Astrocyte (in vitro differentiated cells and primary cell): ENCODE measurements around the gene ATG2B.

ENCODE experiments used
- EZH2 ChIP-seq: IDR thresholded peaks from 2 replicates; pipeline ENCODE4 v1.6.1; 2012; ENCODE audit warnings: mild to moderate bottlenecking, low read length, inconsistent platforms; ENCODE audit not compliant: insufficient read depth
- TF ChIP-seq, protein P1 (sequence below): IDR thresholded peaks from 2 replicates; pipeline ENCODE4 v1.5.1; 2011; ENCODE audit warnings: low read depth, mild to moderate bottlenecking, inconsistent platforms, low read length, moderate library complexity; ENCODE audit not compliant: insufficient read depth

- TF ChIP-seq, protein P1, sequence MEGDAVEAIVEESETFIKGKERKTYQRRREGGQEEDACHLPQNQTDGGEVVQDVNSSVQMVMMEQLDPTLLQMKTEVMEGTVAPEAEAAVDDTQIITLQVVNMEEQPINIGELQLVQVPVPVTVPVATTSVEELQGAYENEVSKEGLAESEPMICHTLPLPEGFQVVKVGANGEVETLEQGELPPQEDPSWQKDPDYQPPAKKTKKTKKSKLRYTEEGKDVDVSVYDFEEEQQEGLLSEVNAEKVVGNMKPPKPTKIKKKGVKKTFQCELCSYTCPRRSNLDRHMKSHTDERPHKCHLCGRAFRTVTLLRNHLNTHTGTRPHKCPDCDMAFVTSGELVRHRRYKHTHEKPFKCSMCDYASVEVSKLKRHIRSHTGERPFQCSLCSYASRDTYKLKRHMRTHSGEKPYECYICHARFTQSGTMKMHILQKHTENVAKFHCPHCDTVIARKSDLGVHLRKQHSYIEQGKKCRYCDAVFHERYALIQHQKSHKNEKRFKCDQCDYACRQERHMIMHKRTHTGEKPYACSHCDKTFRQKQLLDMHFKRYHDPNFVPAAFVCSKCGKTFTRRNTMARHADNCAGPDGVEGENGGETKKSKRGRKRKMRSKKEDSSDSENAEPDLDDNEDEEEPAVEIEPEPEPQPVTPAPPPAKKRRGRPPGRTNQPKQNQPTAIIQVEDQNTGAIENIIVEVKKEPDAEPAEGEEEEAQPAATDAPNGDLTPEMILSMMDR, result no peak
- TF ChIP-seq EZH2, result no peak
Measured at GRCh38 chr14:96263347-96264199, 99.6 kb downstream of the ATG2B start.
